Erythroblast (primary cell): ENCODE results near the gene ASIC4.

Experiments
- GATA1 ChIP-seq: IDR thresholded peaks from 2 replicates; pipeline ENCODE4 v1.6.1; 2011; ENCODE audit warnings: low read depth, mild to moderate bottlenecking, control low read depth, low read length, moderate library complexity
- POLR2A ChIP-seq: IDR thresholded peaks from 2 replicates; pipeline ENCODE4 v1.6.1; 2011; ENCODE audit warnings: mild to moderate bottlenecking, low read length

DNA sequence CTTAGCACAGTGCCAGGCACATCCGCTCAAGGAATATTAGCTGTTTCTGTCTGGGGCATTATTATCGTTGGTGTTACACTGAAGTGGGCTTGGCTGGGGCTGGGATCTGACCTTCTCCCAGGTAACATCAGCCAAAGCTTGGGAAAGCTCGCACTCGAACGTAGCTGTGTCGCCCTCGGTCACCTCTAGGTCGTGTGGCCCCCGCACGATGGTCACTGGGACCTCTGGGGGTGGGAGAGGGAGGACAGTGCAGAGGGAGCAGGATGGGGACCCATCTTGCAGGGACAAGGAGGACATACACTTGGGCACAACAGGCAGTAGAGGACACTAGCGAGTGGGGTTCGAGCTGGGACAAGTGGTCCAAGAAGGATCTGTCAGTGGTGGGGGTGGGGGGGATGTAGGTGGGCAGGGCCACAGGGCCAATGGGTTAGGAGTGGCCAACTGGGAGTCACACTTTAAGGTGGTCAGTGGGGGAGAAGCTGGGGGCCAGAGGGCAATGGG, 39.2 kb downstream of the ASIC4 start:
- TF ChIP-seq POLR2A (no peak), GATA1 (no peak)
